Tibial artery (tissue), 4 donors: Measurements from ENCODE around the gene LY6G5B.

ENCODE experiments used
- DNase-seq, 2 donors: peaks; one replicate each; pipeline ENCODE4 v3.0.0-alpha.2; 2019
- H3K27ac ChIP-seq, 2 donors: fragments of 200-600 bp; sonication (generic) in 1 of 2; 1 replicate in 1 of 2; 2 replicates in 1 of 2; pipeline ENCODE4 v1.5.1; 2018 to 2019; ENCODE audit warnings: mild to moderate bottlenecking in 1 of 2
- H3K27me3 ChIP-seq, 2 donors: fragments of 200-600 bp; sonication (generic) in 1 of 2; one replicate each; pipeline versions ENCODE4 v1.5.1 to v1.6.0; 2016 to 2019
- H3K36me3 ChIP-seq, 3 donors: fragments of 200-600 bp; sonication (generic) in 2 of 3; one replicate each; pipeline ENCODE4 v1.5.1; 2016 to 2019; ENCODE audit warnings: mild to moderate bottlenecking in 2 of 3
- H3K4me1 ChIP-seq, 4 donors: fragments of 200-600 bp; sonication (generic) in 2 of 4; 1 replicate in 3 of 4; 2 replicates in 1 of 4; pipeline ENCODE4 v1.5.1; 2016 to 2019
- H3K4me3 ChIP-seq, 2 donors: fragments of 200-600 bp; sonication (generic) in 1 of 2; 1 replicate in 1 of 2; 2 replicates in 1 of 2; pipeline ENCODE4 v1.5.1; 2018 to 2019; ENCODE audit warnings: mild to moderate bottlenecking in 2 of 2
- H3K9me3 ChIP-seq, 3 donors: fragments of 200-600 bp; sonication (generic) in 1 of 3; one replicate each; pipeline ENCODE4 v1.5.1; 2016 to 2019
- intact Hi-C: fragments of 100-400 bp; cut with DNase I; formaldehyde crosslinking; loops from one replicate; pipeline ENCODE4 v1.15.0; 2023; ENCODE audit warnings: low total_unique reads
- TF ChIP-seq, protein P1 (sequence below), 2 experiments: fragments of 200-600 bp in 1 of 2; fragments of 450-650 bp in 1 of 2; IDR thresholded peaks; one replicate each; pipeline ENCODE4 v1.5.1; 2017 to 2019; ENCODE audit warnings: antibody characterized with exemption in 2 of 2, mild to moderate bottlenecking in 1 of 2, moderate library complexity in 1 of 2

Gene LY6G5B

GRCh38 chr6:31691564-31692108 lies 21.9 kb downstream of the LY6G5B start:
- Histone ChIP-seq H3K36me3 (peaks cover 71 to 100% (median 98%) of the 10 kb centered on the region in 3 donors), H3K4me1 (no peaks in the 10 kb centered on the region), H3K27ac (no peak overlapping the region), H3K27me3 (no peaks in the 10 kb centered on the region), H3K4me3 (no peak overlapping the region), H3K9me3 (no peaks in the 10 kb centered on the region)
- no peak for DNase-seq
- intact Hi-C loops = no loop called here
- TF ChIP-seq, protein P1, sequence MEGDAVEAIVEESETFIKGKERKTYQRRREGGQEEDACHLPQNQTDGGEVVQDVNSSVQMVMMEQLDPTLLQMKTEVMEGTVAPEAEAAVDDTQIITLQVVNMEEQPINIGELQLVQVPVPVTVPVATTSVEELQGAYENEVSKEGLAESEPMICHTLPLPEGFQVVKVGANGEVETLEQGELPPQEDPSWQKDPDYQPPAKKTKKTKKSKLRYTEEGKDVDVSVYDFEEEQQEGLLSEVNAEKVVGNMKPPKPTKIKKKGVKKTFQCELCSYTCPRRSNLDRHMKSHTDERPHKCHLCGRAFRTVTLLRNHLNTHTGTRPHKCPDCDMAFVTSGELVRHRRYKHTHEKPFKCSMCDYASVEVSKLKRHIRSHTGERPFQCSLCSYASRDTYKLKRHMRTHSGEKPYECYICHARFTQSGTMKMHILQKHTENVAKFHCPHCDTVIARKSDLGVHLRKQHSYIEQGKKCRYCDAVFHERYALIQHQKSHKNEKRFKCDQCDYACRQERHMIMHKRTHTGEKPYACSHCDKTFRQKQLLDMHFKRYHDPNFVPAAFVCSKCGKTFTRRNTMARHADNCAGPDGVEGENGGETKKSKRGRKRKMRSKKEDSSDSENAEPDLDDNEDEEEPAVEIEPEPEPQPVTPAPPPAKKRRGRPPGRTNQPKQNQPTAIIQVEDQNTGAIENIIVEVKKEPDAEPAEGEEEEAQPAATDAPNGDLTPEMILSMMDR (IDR thresholded peaks at IDR 0.05) = no peak

GRCh38 chr6:31692353-31692752 lies 22.6 kb downstream of the LY6G5B start:
- Histone ChIP-seq H3K27me3 (no peaks in the 10 kb centered on the region), H3K4me3 (no peak overlapping the region), H3K36me3 (peaks cover 69 to 100% (median 95%) of the 10 kb centered on the region in 3 donors), H3K9me3 (no peaks in the 10 kb centered on the region), H3K4me1 (no peaks in the 10 kb centered on the region), H3K27ac (no peak overlapping the region)
- DNase-seq = no peak
- TF ChIP-seq, protein P1 (IDR thresholded peaks at IDR 0.05) = no peak
- intact Hi-C loops = no loop called here

DNA sequence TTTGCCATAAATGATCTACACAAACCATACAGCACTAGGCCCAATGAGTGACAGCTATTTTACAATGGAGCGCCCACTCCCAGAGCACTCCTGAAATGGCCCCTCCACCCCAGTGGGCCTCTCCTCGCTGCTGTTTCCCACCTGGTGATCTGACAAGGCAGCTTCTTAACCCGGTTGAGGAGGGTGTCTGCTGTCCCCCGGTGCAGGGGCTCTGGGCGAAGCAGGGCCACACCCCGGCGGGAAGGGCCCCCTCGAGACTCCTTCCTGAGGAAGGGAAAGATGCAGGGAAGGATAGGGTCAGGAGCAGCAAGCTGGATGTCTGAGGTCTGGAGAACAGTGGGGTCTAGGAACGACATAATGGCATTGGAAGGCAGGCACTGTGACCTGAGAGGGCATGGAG lies 23.1 kb downstream of the LY6G5B start:
- DNase-seq = no peak
- no peaks in the 10 kb centered on the region for H3K27me3 ChIP-seq
- peaks cover 63 to 100% (median 90%) of the 10 kb centered on the region in 3 donors for H3K36me3 ChIP-seq
- no peak overlapping the region for H3K27ac ChIP-seq
- no peak overlapping the region for H3K4me3 ChIP-seq
- intact Hi-C loops = no loop called here
- H3K9me3 ChIP-seq = no peaks in the 10 kb centered on the region
- no peaks in the 10 kb centered on the region for H3K4me1 ChIP-seq
- TF ChIP-seq, protein P1 (IDR thresholded peaks at IDR 0.05) = no peak

- Histone ChIP-seq H3K4me1 (no peaks in the 10 kb centered on the region), H3K27ac (no peak overlapping the region), H3K36me3 (peaks cover 57 to 98% (median 84%) of the 10 kb centered on the region in 3 donors), H3K4me3 (no peak overlapping the region), H3K9me3 (no peaks in the 10 kb centered on the region), H3K27me3 (no peaks in the 10 kb centered on the region)
- TF ChIP-seq, protein P1 (IDR thresholded peaks at IDR 0.05) = no peak
- intact Hi-C loops = no loop called here
- no peak for DNase-seq
These were observed 23.8 kb downstream of the LY6G5B start for GRCh38 chr6:31693535-31693934.

DNA sequence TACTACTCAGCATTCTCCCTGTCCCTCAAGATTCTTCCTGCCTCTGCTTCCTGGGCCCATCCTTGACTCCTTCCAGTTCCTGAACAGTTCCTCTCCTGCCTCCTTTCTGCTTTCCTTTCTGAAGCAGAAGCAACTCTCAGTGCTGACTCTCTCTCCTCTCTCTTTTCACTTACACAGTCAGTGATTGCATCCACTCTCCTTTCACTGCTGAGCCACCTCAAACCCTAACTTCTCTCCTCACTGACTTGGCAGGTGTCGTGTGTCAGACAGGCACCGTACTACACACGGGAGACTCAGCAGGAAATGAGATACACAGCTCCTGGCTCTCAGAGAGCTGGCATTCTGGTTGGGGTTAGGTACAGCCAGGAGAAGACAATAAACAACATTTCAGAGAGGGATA lies 27.8 kb downstream of the LY6G5B start:
- H3K9me3 ChIP-seq = no peaks in the 10 kb centered on the region
- H3K27ac ChIP-seq = no peak overlapping the region
- peaks cover 25 to 75% (median 47%) of the 10 kb centered on the region in 3 donors for H3K36me3 ChIP-seq
- intact Hi-C loops = no loop called here
- peaks cover 0 to 21% (median 17%) of the 10 kb centered on the region in 4 donors for H3K4me1 ChIP-seq
- no peak overlapping the region for H3K4me3 ChIP-seq
- no peak for DNase-seq
- H3K27me3 ChIP-seq = no peaks in the 10 kb centered on the region
- TF ChIP-seq, protein P1 (IDR thresholded peaks at IDR 0.05) = no peak
